ENCODE results near the gene GNG2. TPM values are rescaled to one million over a fixed set of nuclear protein-coding genes. Genes with fewer than 3 reads are reported as not detected.

GNG2 gene
- polyA plus RNA-seq = 10 to 100 TPM in 3 of 4 donors, 1 to 10 TPM in 1; 2.9 to 18.3 (median 12.4) TPM
- long read RNA-seq, donor 1 = 0 reads
- long read RNA-seq, donor 2, transcript GNG2-213 (4 exons, 2,125 nt) = major isoform, 7 of 9 reads
- long read RNA-seq, donor 2, partial matches to known transcripts = 0 of 9 reads
- long read RNA-seq, donor 2, other reads (novel, unspliced or antisense) = 0 of 9 reads
- long read RNA-seq, donor 3, transcript GNG2-213 (4 exons, 2,125 nt) = major isoform, 11 of 16 reads
- long read RNA-seq, donor 3, partial matches to known transcripts = 0 of 16 reads
- long read RNA-seq, donor 3, other reads (novel, unspliced or antisense) = 0 of 16 reads
- long read RNA-seq, donor 4, partial matches to known transcripts = 0 of 2 reads
- long read RNA-seq, donor 4, other reads (novel, unspliced or antisense) = 0 of 2 reads
- long read RNA-seq, donor 5, transcript GNG2-213 (4 exons, 2,125 nt) = major isoform, 9 of 10 reads
- long read RNA-seq, donor 5, partial matches to known transcripts = 0 of 10 reads
- long read RNA-seq, donor 5, other reads (novel, unspliced or antisense) = 0 of 10 reads
- long read RNA-seq, donor 6, transcript GNG2-213 (4 exons, 2,125 nt) = major isoform, 15 of 16 reads
- long read RNA-seq, donor 6, partial matches to known transcripts = 0 of 16 reads
- long read RNA-seq, donor 6, other reads (novel, unspliced or antisense) = 0 of 16 reads
- long read RNA-seq, donor 7 = 0 reads
- long read RNA-seq, donor 8, partial matches to known transcripts = 0 of 3 reads
- long read RNA-seq, donor 8, other reads (novel, unspliced or antisense) = 0 of 3 reads
- long read RNA-seq, donor 9, transcript GNG2-213 (4 exons, 2,125 nt) = major isoform, 6 of 6 reads
- long read RNA-seq, donor 9, partial matches to known transcripts = 0 of 6 reads
- long read RNA-seq, donor 9, other reads (novel, unspliced or antisense) = 0 of 6 reads
- long read RNA-seq, donor 10, transcript GNG2-213 (4 exons, 2,125 nt) = major isoform, 40 of 44 reads
- long read RNA-seq, donor 10, partial matches to known transcripts = 0 of 44 reads
- long read RNA-seq, donor 10, other reads (novel, unspliced or antisense) = 0 of 44 reads

DNA sequence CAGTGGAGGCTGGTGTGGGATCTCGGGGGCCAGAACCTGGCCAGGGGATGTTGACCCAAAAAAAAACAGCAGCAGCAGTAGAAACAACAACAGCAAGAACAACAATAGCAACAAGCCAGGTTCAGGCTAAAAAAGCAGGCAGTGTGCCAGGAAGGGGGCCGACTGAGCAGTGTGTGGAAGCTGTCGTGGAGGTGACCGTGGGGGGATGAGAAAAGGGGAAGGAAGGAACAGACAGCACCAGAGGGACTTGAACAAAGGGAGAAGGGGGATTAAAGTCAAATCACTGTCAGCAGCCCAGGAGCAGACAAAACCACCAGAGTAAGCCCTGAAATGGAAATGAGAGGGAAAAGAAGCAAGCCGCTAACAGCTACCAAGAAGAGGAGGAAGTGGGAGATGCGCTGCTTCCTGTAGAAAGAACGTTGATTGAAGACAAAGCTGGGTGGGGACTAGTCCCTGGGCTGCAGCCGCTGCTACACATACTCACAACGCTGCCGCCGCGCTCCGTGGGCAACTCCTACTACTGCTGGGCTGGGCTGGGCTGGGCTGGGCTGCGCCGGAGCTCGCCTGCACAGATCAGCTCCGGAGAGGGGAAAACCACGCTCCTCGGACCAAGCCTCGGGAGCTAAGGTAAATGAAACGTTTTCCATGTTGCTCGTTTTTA is at the start of gene GNG2:
TSS of gene GNG2 (plus strand) at position 449 of the 661 bp plus-strand sequence. CDS start 90,067 bp downstream, outside the sequence.
- no peaks in the 10 kb centered on the region for H3K36me3 ChIP-seq (ENCODE audit: control insufficient read depth in 3 of 3, insufficient read depth in 2 of 3, low read depth in 1 of 3, low read length in 3 of 3)
- 6 to 13% (median 9%) methylated on average over 22 of the region's 22 CpGs for WGBS, 3 donors
- peaks cover 0 to 3% of the 10 kb centered on the region in 2 donors for H3K9me3 ChIP-seq (ENCODE audit: control insufficient read depth in 2 of 2, insufficient read depth in 1 of 2, low read depth in 1 of 2, low read length in 1 of 2)
- peak; percentile 63 to 73 for DNase-seq
- H3K27me3 ChIP-seq (ENCODE audit: control insufficient read depth in 3 of 3, insufficient read depth in 3 of 3, low read length in 3 of 3) = peaks cover 0 to 4% (median 0%) of the 10 kb centered on the region in 3 donors
- peak within 1 kb of the TSS; percentile 21 to 49 (median 45) for H3K4me3 ChIP-seq (ENCODE audit: low read depth in 1 of 3, low read length in 3 of 3)
- H3K27ac ChIP-seq (ENCODE audit: low read depth in 1 of 3, low read length in 2 of 3) = peak within 1 kb of the TSS; percentile 64 to 66 (median 65)
- peaks cover 0 to 6% (median 4%) of the 10 kb centered on the region in 3 donors for H3K4me1 ChIP-seq (ENCODE audit: control insufficient read depth in 3 of 3, insufficient read depth in 2 of 3, low read depth in 1 of 3, low read length in 2 of 3)
- no peak for FAIRE-seq

DNA sequence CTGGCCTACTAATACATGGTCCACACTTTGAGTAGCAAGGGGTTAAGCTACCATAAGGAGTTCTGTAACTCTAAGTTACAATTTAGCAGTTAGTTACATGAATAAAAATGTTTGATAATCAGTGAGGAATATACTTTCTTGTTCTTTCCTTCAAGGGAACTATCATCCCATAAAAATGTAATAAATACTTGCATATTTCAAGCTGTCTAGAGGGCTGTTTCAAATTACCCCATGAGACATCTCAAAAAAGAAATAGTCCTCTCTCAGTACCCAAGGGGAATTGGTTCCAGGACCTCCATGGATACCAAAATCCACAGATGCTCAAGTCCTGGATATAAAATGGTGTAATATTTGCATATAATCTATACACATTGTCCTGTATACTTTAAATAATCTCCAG is 48.7 kb upstream of the GNG2 start:
- H3K9me3 ChIP-seq (ENCODE audit: control insufficient read depth in 2 of 2, insufficient read depth in 1 of 2, low read depth in 1 of 2, low read length in 1 of 2) = peaks cover 0 to 9% of the 10 kb centered on the region in 2 donors
- FAIRE-seq = no peak
- DNase-seq = no peak
- H3K4me3 ChIP-seq (ENCODE audit: low read depth in 1 of 3, low read length in 3 of 3) = no peak overlapping the region
- H3K36me3 ChIP-seq (ENCODE audit: control insufficient read depth in 3 of 3, insufficient read depth in 2 of 3, low read depth in 1 of 3, low read length in 3 of 3) = no peaks in the 10 kb centered on the region
- no peaks in the 10 kb centered on the region for H3K27me3 ChIP-seq (ENCODE audit: control insufficient read depth in 3 of 3, insufficient read depth in 3 of 3, low read length in 3 of 3)
- H3K27ac ChIP-seq (ENCODE audit: low read depth in 1 of 3, low read length in 2 of 3) = no peak overlapping the region
- H3K4me1 ChIP-seq (ENCODE audit: control insufficient read depth in 3 of 3, insufficient read depth in 2 of 3, low read depth in 1 of 3, low read length in 2 of 3) = no peaks in the 10 kb centered on the region

DNA sequence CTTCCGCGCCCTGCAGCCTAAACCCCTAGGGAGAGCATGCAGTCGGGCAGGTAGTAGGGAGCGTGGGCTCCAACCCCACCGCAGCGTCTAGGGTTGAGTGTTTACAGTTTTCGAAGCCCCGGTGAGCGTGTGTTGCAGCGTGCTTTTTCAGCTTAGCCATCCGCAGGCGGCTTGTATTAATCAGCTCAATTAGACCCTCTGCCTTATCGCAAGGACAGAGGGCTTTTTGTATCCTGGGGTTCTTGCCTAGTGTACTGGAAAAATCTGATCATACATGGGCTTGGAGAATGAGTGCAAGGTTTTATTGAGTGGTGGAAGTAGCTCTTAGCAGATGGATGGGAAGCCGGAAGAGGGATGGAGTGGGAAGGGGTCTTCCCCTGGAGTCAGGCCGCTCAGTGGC is 44.4 kb upstream of the GNG2 start:
- WGBS, 3 donors = 77 to 83% (median 82%) methylated on average over 15 of the region's 15 CpGs
- DNase-seq (no peak), FAIRE-seq (no peak)
- Histone ChIP-seq H3K36me3 (ENCODE audit: control insufficient read depth in 3 of 3, insufficient read depth in 2 of 3, low read depth in 1 of 3, low read length in 3 of 3) (no peaks in the 10 kb centered on the region), H3K27ac (ENCODE audit: low read depth in 1 of 3, low read length in 2 of 3) (no peak overlapping the region), H3K9me3 (ENCODE audit: control insufficient read depth in 2 of 2, insufficient read depth in 1 of 2, low read depth in 1 of 2, low read length in 1 of 2) (no peaks in the 10 kb centered on the region), H3K4me3 (ENCODE audit: low read depth in 1 of 3, low read length in 3 of 3) (no peak overlapping the region), H3K4me1 (ENCODE audit: control insufficient read depth in 3 of 3, insufficient read depth in 2 of 3, low read depth in 1 of 3, low read length in 2 of 3) (no peaks in the 10 kb centered on the region), H3K27me3 (ENCODE audit: control insufficient read depth in 3 of 3, insufficient read depth in 3 of 3, low read length in 3 of 3) (no peaks in the 10 kb centered on the region)

DNA sequence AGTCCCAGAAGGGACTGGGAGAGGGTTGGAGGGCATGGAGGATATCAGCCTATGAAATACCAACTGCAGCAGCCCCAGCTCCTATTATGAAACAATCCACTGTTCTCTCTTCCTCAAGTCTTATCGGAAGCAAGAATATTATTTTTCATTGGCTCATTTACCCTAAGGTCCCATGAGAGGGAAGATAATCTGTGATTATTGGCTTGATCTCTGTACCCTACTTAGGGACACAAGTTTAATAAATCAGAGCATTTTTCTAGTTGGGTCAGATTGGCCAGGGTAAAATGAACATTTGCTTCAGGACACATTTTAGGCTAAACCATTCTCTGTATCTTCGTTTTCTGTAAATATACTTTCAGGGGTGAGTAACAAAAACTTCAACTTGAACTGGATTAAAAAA is 43.1 kb upstream of the GNG2 start:
- Histone ChIP-seq H3K27me3 (ENCODE audit: control insufficient read depth in 3 of 3, insufficient read depth in 3 of 3, low read length in 3 of 3) (no peaks in the 10 kb centered on the region), H3K27ac (ENCODE audit: low read depth in 1 of 3, low read length in 2 of 3) (no peak overlapping the region), H3K36me3 (ENCODE audit: control insufficient read depth in 3 of 3, insufficient read depth in 2 of 3, low read depth in 1 of 3, low read length in 3 of 3) (no peaks in the 10 kb centered on the region), H3K4me3 (ENCODE audit: low read depth in 1 of 3, low read length in 3 of 3) (no peak overlapping the region), H3K4me1 (ENCODE audit: control insufficient read depth in 3 of 3, insufficient read depth in 2 of 3, low read depth in 1 of 3, low read length in 2 of 3) (no peaks in the 10 kb centered on the region), H3K9me3 (ENCODE audit: control insufficient read depth in 2 of 2, insufficient read depth in 1 of 2, low read depth in 1 of 2, low read length in 1 of 2) (no peaks in the 10 kb centered on the region)
- 68 to 85% (median 77%) methylated on average over 2 of the region's 2 CpGs for WGBS, 3 donors
- no peak for FAIRE-seq
- DNase-seq = no peak

DNA sequence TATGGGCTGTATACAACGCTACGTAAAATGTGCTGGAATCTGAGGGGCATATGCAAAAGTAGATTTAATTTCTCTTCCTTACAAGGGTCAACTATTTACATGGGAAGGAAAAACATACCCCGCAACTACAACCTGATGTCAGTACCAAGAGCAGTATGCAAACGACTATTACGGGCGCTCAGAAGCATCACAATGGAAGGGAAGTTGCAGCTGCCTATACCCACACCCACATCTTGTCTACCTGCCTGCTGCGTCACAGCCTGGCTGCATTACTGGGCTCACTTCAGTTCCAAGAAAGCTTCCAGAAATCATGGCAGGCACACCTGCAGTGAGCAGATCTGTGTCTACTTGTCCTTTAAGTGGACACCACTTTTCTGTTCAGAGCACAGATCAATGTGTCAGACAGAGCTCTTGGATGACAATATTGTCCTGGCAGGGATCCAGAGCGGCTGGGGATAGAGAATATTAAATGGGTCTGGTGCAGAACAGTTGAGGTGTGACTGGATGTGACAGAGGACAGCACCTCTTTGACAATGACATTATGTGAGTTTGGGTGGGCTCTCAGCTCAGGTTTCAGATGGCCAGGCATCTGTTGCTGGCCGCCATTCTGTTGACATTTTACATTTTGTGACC is 41.5 kb upstream of the GNG2 start:
- Histone ChIP-seq H3K27me3 (ENCODE audit: control insufficient read depth in 3 of 3, insufficient read depth in 3 of 3, low read length in 3 of 3) (no peaks in the 10 kb centered on the region), H3K4me1 (ENCODE audit: control insufficient read depth in 3 of 3, insufficient read depth in 2 of 3, low read depth in 1 of 3, low read length in 2 of 3) (no peaks in the 10 kb centered on the region)
- FAIRE-seq = no peak

GRCh38 chr14:51821822-51822221 is 38.6 kb upstream of the GNG2 start:
- H3K27ac ChIP-seq (ENCODE audit: low read depth in 1 of 3, low read length in 2 of 3) = no peak overlapping the region
- no peaks in the 10 kb centered on the region for H3K4me1 ChIP-seq (ENCODE audit: control insufficient read depth in 3 of 3, insufficient read depth in 2 of 3, low read depth in 1 of 3, low read length in 2 of 3)
- H3K36me3 ChIP-seq (ENCODE audit: control insufficient read depth in 3 of 3, insufficient read depth in 2 of 3, low read depth in 1 of 3, low read length in 3 of 3) = no peaks in the 10 kb centered on the region
- DNase-seq (no peak), FAIRE-seq (no peak)
- no peaks in the 10 kb centered on the region for H3K27me3 ChIP-seq (ENCODE audit: control insufficient read depth in 3 of 3, insufficient read depth in 3 of 3, low read length in 3 of 3)
- H3K4me3 ChIP-seq (ENCODE audit: low read depth in 1 of 3, low read length in 3 of 3) = no peak overlapping the region
- no peaks in the 10 kb centered on the region for H3K9me3 ChIP-seq (ENCODE audit: control insufficient read depth in 2 of 2, insufficient read depth in 1 of 2, low read depth in 1 of 2, low read length in 1 of 2)

More for the DNA sequence above, 41.5 kb upstream of the GNG2 start:
- Histone ChIP-seq H3K9me3 (ENCODE audit: control insufficient read depth in 2 of 2, insufficient read depth in 1 of 2, low read depth in 1 of 2, low read length in 1 of 2) (no peaks in the 10 kb centered on the region), H3K4me3 (ENCODE audit: low read depth in 1 of 3, low read length in 3 of 3) (no peak overlapping the region), H3K27ac (ENCODE audit: low read depth in 1 of 3, low read length in 2 of 3) (no peak overlapping the region), H3K36me3 (ENCODE audit: control insufficient read depth in 3 of 3, insufficient read depth in 2 of 3, low read depth in 1 of 3, low read length in 3 of 3) (no peaks in the 10 kb centered on the region)
- no peak for DNase-seq
- 84 to 86% (median 85%) methylated on average over 9 of the region's 9 CpGs for WGBS, 3 donors

DNA sequence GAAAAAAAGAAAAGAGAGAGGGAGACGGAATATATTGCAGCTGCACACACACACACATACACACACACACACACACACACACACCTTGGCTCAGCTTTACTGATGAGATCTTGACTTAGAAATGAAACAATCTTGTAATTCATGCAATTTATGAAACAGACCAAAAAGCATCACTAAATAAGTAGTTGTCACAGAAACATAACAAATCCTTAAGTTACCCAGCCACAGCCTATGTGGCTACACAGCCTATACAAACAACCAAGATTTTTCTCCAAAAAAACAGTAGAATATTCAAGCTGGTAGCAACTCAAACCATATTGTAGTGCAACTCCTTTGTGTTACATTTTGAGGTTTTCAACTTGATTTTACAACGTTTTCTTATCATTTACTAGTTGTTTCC is 37.9 kb upstream of the GNG2 start:
- no peak for DNase-seq
- Histone ChIP-seq H3K4me3 (ENCODE audit: low read depth in 1 of 3, low read length in 3 of 3) (no peak overlapping the region), H3K27ac (ENCODE audit: low read depth in 1 of 3, low read length in 2 of 3) (no peak overlapping the region), H3K4me1 (ENCODE audit: control insufficient read depth in 3 of 3, insufficient read depth in 2 of 3, low read depth in 1 of 3, low read length in 2 of 3) (no peaks in the 10 kb centered on the region), H3K27me3 (ENCODE audit: control insufficient read depth in 3 of 3, insufficient read depth in 3 of 3, low read length in 3 of 3) (no peaks in the 10 kb centered on the region), H3K9me3 (ENCODE audit: control insufficient read depth in 2 of 2, insufficient read depth in 1 of 2, low read depth in 1 of 2, low read length in 1 of 2) (no peaks in the 10 kb centered on the region), H3K36me3 (ENCODE audit: control insufficient read depth in 3 of 3, insufficient read depth in 2 of 3, low read depth in 1 of 3, low read length in 3 of 3) (no peaks in the 10 kb centered on the region)
- WGBS, 3 donors = 43 to 46% (median 43%) methylated on average over 2 of the region's 2 CpGs
- no peak for FAIRE-seq
